SH-SY5Y (cell line): ENCODE results near the gene RNF113A.

Experiments used
- GATA2 ChIP-seq: IDR thresholded peaks from 2 replicates; pipeline ENCODE4 v1.6.1; 2011; ENCODE audit warnings: mild to moderate bottlenecking, low read depth, low read length
- GATA3 ChIP-seq: IDR thresholded peaks from 2 replicates; pipeline ENCODE4 v1.6.1; 2011; ENCODE audit warnings: low read depth, mild to moderate bottlenecking, low read length, moderate library complexity

- TF ChIP-seq GATA2 (no peak), GATA3 (no peak)
Observed at GRCh38 chrX:119887721-119888425, 16.3 kb upstream of the RNF113A start.
